K562 (cell line): ENCODE measurements around the gene RBM27. TPM values are rescaled to one million over a fixed set of nuclear protein-coding genes. Genes with fewer than 3 reads are reported as not detected.
A peak's percentile ranks its signal among the peaks of the same experiment; 100 is the strongest.

Experiments used
- BHLHE40 ChIP-seq: IDR thresholded peaks from 2 replicates; pipeline ENCODE4 v1.6.1; 2011; ENCODE audit warnings: low read length, improper control_type of control experiment
- BRD4 ChIP-seq: fragments of 200-600 bp; sonication (generic); IDR thresholded peaks from 2 replicates; pipeline ENCODE4 v1.6.1; 2017; ENCODE audit warnings: inconsistent platforms
- ELF2 ChIP-seq: fragments of 250-450 bp; sonication (Bioruptor Pico); IDR thresholded peaks from 2 replicates; pipeline ENCODE4 v1.5.0; 2021; ENCODE audit warnings: mild to moderate bottlenecking
- FOXK2 ChIP-seq, 2 experiments: fragments of 450-650 bp; IDR thresholded peaks in 1 of 2; conservative IDR thresholded peaks in 1 of 2; 2 replicates each; pipeline ENCODE4 v1.6.1; 2016; ENCODE audit warnings: low read depth in 2 of 2, mild to moderate bottlenecking in 1 of 2
- HNRNPK ChIP-seq: fragments of 200-400 bp; formaldehyde crosslinking; IDR thresholded peaks from one replicate; pipeline ENCODE4 v1.6.1; 2018; ENCODE audit warnings: mild to moderate bottlenecking, low read depth, low read length; ENCODE audit not compliant: poor library complexity, severe bottlenecking
- NCOA4 ChIP-seq: fragments of 450-650 bp; IDR thresholded peaks from 2 replicates; pipeline ENCODE4 v1.6.1; 2018; ENCODE audit warnings: mild to moderate bottlenecking; ENCODE audit not compliant: partially characterized antibody
- RBBP5 ChIP-seq: fragments of 200-600 bp; sonication (generic); IDR thresholded peaks from 2 replicates; pipeline ENCODE4 v1.6.1; 2012; ENCODE audit warnings: borderline replicate concordance, mild to moderate bottlenecking, low read length, control low read depth, inconsistent platforms; ENCODE audit not compliant: insufficient read depth, poor library complexity, severe bottlenecking
- SIRT6 ChIP-seq: IDR thresholded peaks from one replicate; pipeline ENCODE4 v1.6.1; 2012; ENCODE audit warnings: low read depth, mild to moderate bottlenecking, control low read depth, inconsistent platforms, low read length, moderate library complexity
- TCFL5 ChIP-seq: fragments of 250-450 bp; sonication (Bioruptor Pico); conservative IDR thresholded peaks from 2 replicates; pipeline ENCODE4 v1.6.1; 2021; ENCODE audit warnings: mild to moderate bottlenecking, moderate library complexity, matching md5 sums
- TEAD1 ChIP-seq, 2 experiments: fragments of 450-650 bp in 1 of 2; sonication (generic) in 1 of 2; formaldehyde crosslinking; IDR thresholded peaks; 2 replicates each; pipeline versions ENCODE4 v1.4.0 to v1.8.0; 2020 to 2022; ENCODE audit warnings: mild to moderate bottlenecking in 2 of 2, missing genetic modification reagents in 1 of 2
- ZNF124 ChIP-seq: sonication (generic); formaldehyde crosslinking; IDR thresholded peaks from 2 replicates; pipeline ENCODE4 v1.8.1; 2022; ENCODE audit warnings: missing genetic modification reagents
- ZNF140 ChIP-seq: fragments of 250-450 bp; sonication (Bioruptor Pico); IDR thresholded peaks from 2 replicates; pipeline ENCODE4 v1.8.0; 2021; ENCODE audit warnings: moderate library complexity, mild to moderate bottlenecking, inconsistent platforms
- polyA plus RNA-seq, 8 experiments: library from polyadenylated mRNA; depleted of rRNA in 4 of 8; stranded (reverse) in 5 of 8; unstranded in 3 of 8; fragments of >200 nt; fragmentation: Nextera tagmentation in 2 of 8; fragmentation: Illumina TruSeq in 1 of 8; extraction: Ambion mirVana in 2 of 8; extraction: Trizol in 1 of 8; gene quantifications; 2 replicates each; pipeline versions ENCODE4 v1.2.1 to v1.2.3, GENCODE V29; 2011 to 2014; ENCODE audit warnings: inconsistent platforms in 1 of 8, missing spikeins in 1 of 8
- total RNA-seq, 7 experiments: library from RNA; depleted of rRNA in 6 of 7; stranded (reverse); fragments of >200 nt in 6 of 7; fragmentation: Illumina TruSeq in 2 of 7; extraction: Trizol in 2 of 7; gene quantifications; 2 replicates each; pipeline versions ENCODE4 v1.2.1 to v1.2.3, GENCODE V29; 2011 to 2021; ENCODE audit warnings: low replicate concordance in 1 of 7
- TF ChIP-seq, protein P1 (sequence below): fragments of 450-650 bp; IDR thresholded peaks from 2 replicates; pipeline ENCODE4 v1.6.1; 2017; ENCODE audit warnings: antibody characterized with exemption
- TF ChIP-seq, protein P2 (sequence below): fragments of 250-450 bp; sonication (Bioruptor Pico); IDR thresholded peaks from 2 replicates; pipeline ENCODE4 v1.5.1; 2021; ENCODE audit warnings: mild to moderate bottlenecking
- TF ChIP-seq, protein P3 (sequence below): sonication (generic); formaldehyde crosslinking; IDR thresholded peaks from 2 replicates; pipeline ENCODE4 v1.8.1; 2023; ENCODE audit warnings: missing genetic modification reagents, mild to moderate bottlenecking, borderline replicate concordance
- TF ChIP-seq, protein P4 (sequence below): fragments of 200-400 bp; formaldehyde crosslinking; IDR thresholded peaks from 2 replicates; pipeline ENCODE4 v1.6.1; 2017; ENCODE audit warnings: mild to moderate bottlenecking, low read depth, low read length, moderate library complexity

RBM27 gene
- total and polyA plus RNA-seq, 9 of the 15 experiments (the other 6 are each of a cell fraction or from before 2014, with no cell fraction given), result 5.3 to 45.4 (median 29.1) TPM

DNA sequence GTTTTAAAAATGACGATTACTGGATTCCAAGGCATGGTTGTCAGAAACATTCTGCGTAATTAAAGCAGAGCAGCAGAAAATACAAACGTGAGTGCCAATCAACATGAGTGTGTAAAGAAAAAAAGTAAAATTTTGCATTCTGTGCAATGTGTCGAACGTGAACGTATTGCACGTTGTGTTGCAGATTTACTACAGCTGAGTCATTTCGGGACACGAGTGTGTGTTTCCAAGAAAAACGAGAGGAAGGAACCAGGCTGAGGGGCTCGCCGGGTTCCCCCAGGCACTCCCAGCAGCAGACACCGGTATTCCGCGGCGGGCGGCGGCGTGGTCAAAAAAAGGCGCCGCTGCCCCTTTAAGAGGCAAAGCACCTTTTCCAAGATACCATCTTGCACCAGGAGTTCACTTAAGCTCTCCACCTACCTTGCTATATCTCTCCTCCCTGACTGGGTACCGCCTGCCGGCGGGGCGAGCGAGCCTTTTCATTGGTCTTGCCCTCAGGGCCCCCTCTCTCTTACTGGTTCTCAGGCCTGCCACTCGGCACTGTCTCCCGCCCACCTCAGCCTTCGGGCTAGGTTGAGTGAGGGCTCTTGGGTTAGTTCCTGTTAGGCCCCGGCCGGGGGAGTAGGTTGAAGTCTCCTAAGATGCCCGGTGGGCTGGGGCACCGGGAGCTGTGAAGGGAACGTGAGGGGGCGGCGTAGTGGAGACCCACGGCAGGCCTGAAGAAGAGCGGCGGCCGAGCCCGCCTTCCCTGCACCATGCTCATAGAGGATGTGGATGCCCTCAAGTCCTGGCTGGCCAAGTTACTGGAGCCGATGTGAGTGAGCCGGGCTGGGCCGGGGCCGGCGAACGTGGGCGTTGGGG lies at the start of gene RBM27 (continued):
- TF ChIP-seq, protein P1, sequence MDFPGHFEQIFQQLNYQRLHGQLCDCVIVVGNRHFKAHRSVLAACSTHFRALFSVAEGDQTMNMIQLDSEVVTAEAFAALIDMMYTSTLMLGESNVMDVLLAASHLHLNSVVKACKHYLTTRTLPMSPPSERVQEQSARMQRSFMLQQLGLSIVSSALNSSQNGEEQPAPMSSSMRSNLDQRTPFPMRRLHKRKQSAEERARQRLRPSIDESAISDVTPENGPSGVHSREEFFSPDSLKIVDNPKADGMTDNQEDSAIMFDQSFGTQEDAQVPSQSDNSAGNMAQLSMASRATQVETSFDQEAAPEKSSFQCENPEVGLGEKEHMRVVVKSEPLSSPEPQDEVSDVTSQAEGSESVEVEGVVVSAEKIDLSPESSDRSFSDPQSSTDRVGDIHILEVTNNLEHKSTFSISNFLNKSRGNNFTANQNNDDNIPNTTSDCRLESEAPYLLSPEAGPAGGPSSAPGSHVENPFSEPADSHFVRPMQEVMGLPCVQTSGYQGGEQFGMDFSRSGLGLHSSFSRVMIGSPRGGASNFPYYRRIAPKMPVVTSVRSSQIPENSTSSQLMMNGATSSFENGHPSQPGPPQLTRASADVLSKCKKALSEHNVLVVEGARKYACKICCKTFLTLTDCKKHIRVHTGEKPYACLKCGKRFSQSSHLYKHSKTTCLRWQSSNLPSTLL, result no peak
- TF ChIP-seq ZNF140 (CRISPR knock-in tag), result no peak
- TF ChIP-seq TEAD1 (CRISPR knock-in tag; IDR thresholded peaks at IDR 0.05), result peak; percentile 33 to 44; a peak in 1 of 4 replicates
- TF ChIP-seq FOXK2 (conservative IDR thresholded peaks at IDR 0.05 in 1 of 2, IDR thresholded peaks at IDR 0.05 in 1 of 2; ENCODE audit: low read depth in 2 of 2), result peak; percentile 72 to 78; a peak in 3 of 4 replicates
- no peak for TF ChIP-seq ELF2
- no peak for TF ChIP-seq ZNF124
- TF ChIP-seq, protein P2, sequence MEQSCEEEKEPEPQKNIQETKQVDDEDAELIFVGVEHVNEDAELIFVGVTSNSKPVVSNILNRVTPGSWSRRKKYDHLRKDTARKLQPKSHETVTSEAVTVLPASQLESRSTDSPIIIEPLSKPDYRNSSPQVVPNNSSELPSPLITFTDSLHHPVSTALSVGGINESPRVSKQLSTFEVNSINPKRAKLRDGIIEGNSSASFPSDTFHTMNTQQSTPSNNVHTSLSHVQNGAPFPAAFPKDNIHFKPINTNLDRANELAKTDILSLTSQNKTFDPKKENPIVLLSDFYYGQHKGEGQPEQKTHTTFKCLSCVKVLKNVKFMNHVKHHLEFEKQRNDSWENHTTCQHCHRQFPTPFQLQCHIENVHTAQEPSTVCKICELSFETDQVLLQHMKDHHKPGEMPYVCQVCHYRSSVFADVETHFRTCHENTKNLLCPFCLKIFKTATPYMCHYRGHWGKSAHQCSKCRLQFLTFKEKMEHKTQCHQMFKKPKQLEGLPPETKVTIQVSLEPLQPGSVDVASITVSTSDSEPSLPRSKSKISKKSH (CRISPR knock-in tag), result no peak
- TF ChIP-seq, protein P3, sequence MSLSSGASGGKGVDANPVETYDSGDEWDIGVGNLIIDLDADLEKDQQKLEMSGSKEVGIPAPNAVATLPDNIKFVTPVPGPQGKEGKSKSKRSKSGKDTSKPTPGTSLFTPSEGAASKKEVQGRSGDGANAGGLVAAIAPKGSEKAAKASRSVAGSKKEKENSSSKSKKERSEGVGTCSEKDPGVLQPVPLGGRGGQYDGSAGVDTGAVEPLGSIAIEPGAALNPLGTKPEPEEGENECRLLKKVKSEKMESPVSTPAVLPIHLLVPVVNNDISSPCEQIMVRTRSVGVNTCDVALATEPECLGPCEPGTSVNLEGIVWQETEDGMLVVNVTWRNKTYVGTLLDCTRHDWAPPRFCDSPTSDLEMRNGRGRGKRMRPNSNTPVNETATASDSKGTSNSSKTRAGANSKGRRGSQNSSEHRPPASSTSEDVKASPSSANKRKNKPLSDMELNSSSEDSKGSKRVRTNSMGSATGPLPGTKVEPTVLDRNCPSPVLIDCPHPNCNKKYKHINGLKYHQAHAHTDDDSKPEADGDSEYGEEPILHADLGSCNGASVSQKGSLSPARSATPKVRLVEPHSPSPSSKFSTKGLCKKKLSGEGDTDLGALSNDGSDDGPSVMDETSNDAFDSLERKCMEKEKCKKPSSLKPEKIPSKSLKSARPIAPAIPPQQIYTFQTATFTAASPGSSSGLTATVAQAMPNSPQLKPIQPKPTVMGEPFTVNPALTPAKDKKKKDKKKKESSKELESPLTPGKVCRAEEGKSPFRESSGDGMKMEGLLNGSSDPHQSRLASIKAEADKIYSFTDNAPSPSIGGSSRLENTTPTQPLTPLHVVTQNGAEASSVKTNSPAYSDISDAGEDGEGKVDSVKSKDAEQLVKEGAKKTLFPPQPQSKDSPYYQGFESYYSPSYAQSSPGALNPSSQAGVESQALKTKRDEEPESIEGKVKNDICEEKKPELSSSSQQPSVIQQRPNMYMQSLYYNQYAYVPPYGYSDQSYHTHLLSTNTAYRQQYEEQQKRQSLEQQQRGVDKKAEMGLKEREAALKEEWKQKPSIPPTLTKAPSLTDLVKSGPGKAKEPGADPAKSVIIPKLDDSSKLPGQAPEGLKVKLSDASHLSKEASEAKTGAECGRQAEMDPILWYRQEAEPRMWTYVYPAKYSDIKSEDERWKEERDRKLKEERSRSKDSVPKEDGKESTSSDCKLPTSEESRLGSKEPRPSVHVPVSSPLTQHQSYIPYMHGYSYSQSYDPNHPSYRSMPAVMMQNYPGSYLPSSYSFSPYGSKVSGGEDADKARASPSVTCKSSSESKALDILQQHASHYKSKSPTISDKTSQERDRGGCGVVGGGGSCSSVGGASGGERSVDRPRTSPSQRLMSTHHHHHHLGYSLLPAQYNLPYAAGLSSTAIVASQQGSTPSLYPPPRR (CRISPR knock-in tag), result no peak
- TF ChIP-seq, protein P4, sequence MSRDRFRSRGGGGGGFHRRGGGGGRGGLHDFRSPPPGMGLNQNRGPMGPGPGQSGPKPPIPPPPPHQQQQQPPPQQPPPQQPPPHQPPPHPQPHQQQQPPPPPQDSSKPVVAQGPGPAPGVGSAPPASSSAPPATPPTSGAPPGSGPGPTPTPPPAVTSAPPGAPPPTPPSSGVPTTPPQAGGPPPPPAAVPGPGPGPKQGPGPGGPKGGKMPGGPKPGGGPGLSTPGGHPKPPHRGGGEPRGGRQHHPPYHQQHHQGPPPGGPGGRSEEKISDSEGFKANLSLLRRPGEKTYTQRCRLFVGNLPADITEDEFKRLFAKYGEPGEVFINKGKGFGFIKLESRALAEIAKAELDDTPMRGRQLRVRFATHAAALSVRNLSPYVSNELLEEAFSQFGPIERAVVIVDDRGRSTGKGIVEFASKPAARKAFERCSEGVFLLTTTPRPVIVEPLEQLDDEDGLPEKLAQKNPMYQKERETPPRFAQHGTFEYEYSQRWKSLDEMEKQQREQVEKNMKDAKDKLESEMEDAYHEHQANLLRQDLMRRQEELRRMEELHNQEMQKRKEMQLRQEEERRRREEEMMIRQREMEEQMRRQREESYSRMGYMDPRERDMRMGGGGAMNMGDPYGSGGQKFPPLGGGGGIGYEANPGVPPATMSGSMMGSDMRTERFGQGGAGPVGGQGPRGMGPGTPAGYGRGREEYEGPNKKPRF, result no peak
- no peak for TF ChIP-seq NCOA4
- peak; percentile 97 for TF ChIP-seq RBBP5
- TF ChIP-seq BRD4, result no peak
- no peak for TF ChIP-seq TCFL5
- TF ChIP-seq BHLHE40, result 0 out of 2 replicates have a peak, but pooled peaks have one; percentile 6
- no peak for TF ChIP-seq SIRT6
- no peak for TF ChIP-seq HNRNPK
